A549 (cell line): ENCODE data around the gene RRBP1.

Source experiments
- CEBPB ChIP-seq, 2 experiments: fragments of >200 bp in 1 of 2; sonication (Bioruptor Twin) in 1 of 2; formaldehyde crosslinking in 1 of 2; IDR thresholded peaks; 2 replicates each; pipeline ENCODE4 v1.6.1; 2012 to 2016
- CTCF ChIP-seq: fragments of >200 bp; sonication (Bioruptor Twin); formaldehyde crosslinking; IDR thresholded peaks from 3 replicates; pipeline ENCODE4 v1.5.1; 2016
- HDAC2 ChIP-seq: fragments of 200-600 bp; sonication (generic); IDR thresholded peaks from 2 replicates; pipeline ENCODE4 v1.6.1; 2016
- HOXA7 ChIP-seq: fragments of 250-450 bp; sonication (Bioruptor Pico); IDR thresholded peaks from 2 replicates; pipeline ENCODE4 v1.5.0; 2020; ENCODE audit warnings: mild to moderate bottlenecking, moderate library complexity
- JUNB ChIP-seq: fragments of >200 bp; sonication (Bioruptor Twin); formaldehyde crosslinking; IDR thresholded peaks from 2 replicates; pipeline ENCODE4 v1.6.1; 2016
- MYC ChIP-seq: IDR thresholded peaks from 2 replicates; pipeline ENCODE4 v1.6.1; 2012; ENCODE audit warnings: mild to moderate bottlenecking, inconsistent platforms, low read length, improper control_type of control experiment, borderline replicate concordance
- POLR2A ChIP-seq: IDR thresholded peaks from 2 replicates; pipeline ENCODE4 v1.6.1; 2012; ENCODE audit warnings: mild to moderate bottlenecking, low read length

DNA sequence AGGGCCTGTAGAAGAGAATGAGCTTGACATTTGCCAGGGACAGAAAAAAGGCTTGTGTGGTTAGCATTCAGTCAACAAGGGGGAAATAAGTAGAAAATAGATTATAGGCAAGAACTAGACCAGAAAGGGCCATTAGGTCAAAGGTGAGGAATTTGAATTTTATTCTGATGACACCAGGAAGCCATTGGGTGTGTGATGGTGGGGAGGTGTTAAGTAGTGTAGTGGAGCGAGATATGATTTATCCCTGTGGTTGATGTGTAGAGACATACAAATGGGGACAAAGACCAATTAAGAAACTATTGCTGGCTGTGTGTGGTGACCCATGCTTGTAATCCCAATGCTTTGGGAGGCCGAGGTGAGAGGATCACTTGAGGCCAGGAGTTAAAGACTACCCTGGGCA lies 101.1 kb downstream of the RRBP1 start:
- no peak for TF ChIP-seq MYC
- TF ChIP-seq CTCF: no peak
- TF ChIP-seq JUNB: no peak
- TF ChIP-seq POLR2A: no peak
- TF ChIP-seq HOXA7: no peak
- TF ChIP-seq HDAC2: no peak
- TF ChIP-seq CEBPB (IDR thresholded peaks at IDR 0.05): no peak
